MM.1S (cell line): ENCODE data around the gene NKG7.
"Not testable (repeated sequence)": the region's sequence is repeated elsewhere in the genome, so short reads cannot be mapped to it uniquely, and the experiment has no call there.

ENCODE experiments used
- DNase-seq: peaks from one replicate; pipeline ENCODE4 v3.0.0-alpha.2; 2015
- H2AFZ ChIP-seq: fragments of 300-600 bp; sonication (generic); 2 replicates; pipeline ENCODE4 v1.6.0; 2016; ENCODE audit warnings: antibody characterized with exemption, low read length
- H3F3A ChIP-seq: fragments of 300-600 bp; sonication (generic); 2 replicates; pipeline ENCODE4 v1.6.1; 2016; ENCODE audit warnings: mild to moderate bottlenecking, antibody characterized with exemption, low read length, moderate library complexity, mixed read lengths; ENCODE audit not compliant: insufficient read depth
- H3K27ac ChIP-seq: fragments of 300-600 bp; sonication (generic); 2 replicates; pipeline ENCODE4 v1.5.1; 2016; ENCODE audit warnings: mild to moderate bottlenecking, low read length
- H3K27me3 ChIP-seq: fragments of 300-600 bp; sonication (generic); replicated peaks from 2 replicates; pipeline ENCODE4 v1.6.0; 2016; ENCODE audit warnings: low read length; ENCODE audit not compliant: insufficient read depth
- H3K36me3 ChIP-seq: fragments of 300-600 bp; sonication (generic); replicated peaks from 2 replicates; pipeline ENCODE4 v1.6.1; 2016; ENCODE audit warnings: mild to moderate bottlenecking, low read length, mixed read lengths; ENCODE audit not compliant: insufficient read depth
- H3K4me1 ChIP-seq: fragments of 300-600 bp; sonication (generic); 2 replicates; pipeline ENCODE4 v1.6.1; 2016; ENCODE audit warnings: low read length, mixed read lengths
- H3K4me2 ChIP-seq: fragments of 300-600 bp; sonication (generic); 2 replicates; pipeline ENCODE4 v1.6.0; 2016; ENCODE audit warnings: low read depth, low read length
- H3K4me3 ChIP-seq: fragments of 300-600 bp; sonication (generic); 2 replicates; pipeline ENCODE4 v1.5.1; 2016; ENCODE audit warnings: low read length, mixed read lengths
- H3K79me2 ChIP-seq: fragments of 300-600 bp; sonication (generic); 2 replicates; pipeline ENCODE4 v1.6.1; 2016; ENCODE audit warnings: mixed run types, low read length, mixed read lengths
- H3K9ac ChIP-seq: fragments of 300-600 bp; sonication (generic); 2 replicates; pipeline ENCODE4 v1.6.1; 2016; ENCODE audit warnings: low read length, mixed read lengths
- H3K9me2 ChIP-seq: fragments of 300-600 bp; sonication (generic); replicated peaks from 2 replicates; pipeline ENCODE4 v1.6.1; 2016; ENCODE audit warnings: mild to moderate bottlenecking, low read length, mixed read lengths; ENCODE audit not compliant: insufficient read depth
- H3K9me3 ChIP-seq: fragments of 300-600 bp; sonication (generic); replicated peaks from 2 replicates; pipeline ENCODE4 v1.6.1; 2016; ENCODE audit warnings: mild to moderate bottlenecking, low read length, mixed read lengths; ENCODE audit not compliant: insufficient read depth
- H4K20me1 ChIP-seq: fragments of 300-600 bp; sonication (generic); 2 replicates; pipeline ENCODE4 v1.6.1; 2016; ENCODE audit warnings: mild to moderate bottlenecking, low read length, moderate library complexity, mixed read lengths; ENCODE audit not compliant: insufficient read depth
- CTCF ChIP-seq: fragments of 300-600 bp; sonication (generic); IDR thresholded peaks from 2 replicates; pipeline ENCODE4 v1.5.1; 2016; ENCODE audit warnings: antibody characterized with exemption, low read length, mixed read lengths
- EZH2 ChIP-seq: fragments of 300-600 bp; sonication (generic); optimal IDR thresholded peaks from 2 replicates; pipeline ENCODE3; 2017; ENCODE audit warnings: low read depth, mild to moderate bottlenecking, antibody characterized with exemption, low read length, mixed read lengths
- EZH2phosphoT487 ChIP-seq: fragments of 300-600 bp; sonication (generic); IDR thresholded peaks from 2 replicates; pipeline ENCODE4 v1.6.1; 2018; ENCODE audit warnings: antibody characterized with exemption, low read length

The NKG7 gene

GRCh38 chr19:51418707-51419106 is 46.3 kb upstream of the NKG7 start:
- no peaks in the 10 kb centered on the region for H3F3A ChIP-seq
- H3K9me3 ChIP-seq: no peaks in the 10 kb centered on the region
- H3K27me3 ChIP-seq: no peaks in the 10 kb centered on the region
- TF ChIP-seq EZH2 (no peak), EZH2phosphoT487 (no peak), CTCF (no peak)
- H3K36me3 ChIP-seq: no peaks in the 10 kb centered on the region
- no peaks in the 10 kb centered on the region for H4K20me1 ChIP-seq
- H3K79me2 ChIP-seq: no peaks in the 10 kb centered on the region
- no peak overlapping the region for H3K27ac ChIP-seq
- no peaks in the 10 kb centered on the region for H3K4me1 ChIP-seq
- H3K9ac ChIP-seq: no peak overlapping the region
- no peak overlapping the region for H2AFZ ChIP-seq
- H3K9me2 ChIP-seq: no peaks in the 10 kb centered on the region
- no peak overlapping the region for H3K4me3 ChIP-seq
- no peak for DNase-seq
- H3K4me2 ChIP-seq: no peak overlapping the region

GRCh38 chr19:51417810-51418157 is 45.3 kb upstream of the NKG7 start:
- Histone ChIP-seq H3K4me1 (no peaks in the 10 kb centered on the region), H3K4me3 (no peak overlapping the region), H3K4me2 (no peak overlapping the region), H4K20me1 (no peaks in the 10 kb centered on the region), H3K27ac (no peak overlapping the region), H3K9me3 (no peaks in the 10 kb centered on the region), H2AFZ (no peak overlapping the region), H3K79me2 (no peaks in the 10 kb centered on the region), H3F3A (no peaks in the 10 kb centered on the region), H3K36me3 (no peaks in the 10 kb centered on the region), H3K9me2 (no peaks in the 10 kb centered on the region), H3K27me3 (no peaks in the 10 kb centered on the region), H3K9ac (no peak overlapping the region)
- DNase-seq: no peak
- TF ChIP-seq EZH2 (no peak), CTCF (no peak), EZH2phosphoT487 (no peak)

GRCh38 chr19:51417107-51417809 is 44.8 kb upstream of the NKG7 start, which contains the start of gene SIGLEC10:
TSS of gene SIGLEC10 (minus strand) at chr19:51417642. CDS start at chr19:51417581, 61 bp downstream.
- Histone ChIP-seq H3K27me3 (no peaks in the 10 kb centered on the region), H3K36me3 (no peaks in the 10 kb centered on the region), H3K4me3 (no peak within 1 kb of the TSS), H3K9me3 (no peaks in the 10 kb centered on the region), H3K9ac (no peak within 1 kb of the TSS), H3K4me1 (no peaks in the 10 kb centered on the region), H3F3A (no peaks in the 10 kb centered on the region), H4K20me1 (no peaks in the 10 kb centered on the region), H2AFZ (no peak within 1 kb of the TSS), H3K9me2 (no peaks in the 10 kb centered on the region), H3K79me2 (no peaks in the 10 kb centered on the region), H3K27ac (no peak within 1 kb of the TSS), H3K4me2 (no peak within 1 kb of the TSS)
- TF ChIP-seq EZH2 (no peak), CTCF (no peak), EZH2phosphoT487 (no peak)
- no peak for DNase-seq

- H3K4me2 ChIP-seq, H4K20me1 ChIP-seq, H3K9me2 ChIP-seq, DNase-seq, H3K36me3 ChIP-seq, H3K27ac ChIP-seq, H3K79me2 ChIP-seq, H3K9ac ChIP-seq, H3K9me3 ChIP-seq, H3K4me1 ChIP-seq, H3K27me3 ChIP-seq, H3F3A ChIP-seq, H3K4me3 ChIP-seq, H2AFZ ChIP-seq: not testable (repeated sequence)
Observed at GRCh38 chr19:51416422-51416821, 44.0 kb upstream of the NKG7 start.
